HG03520 (cell line): Measurements from ENCODE around the gene SPOUT1.
A peak's percentile ranks its signal among the peaks of the same experiment; 100 is the strongest.

Source experiments
- ATAC-seq: cut with Tn5 transposase; IDR thresholded peaks from one replicate; pipeline ENCODE4 v1.9.1; 2021; ENCODE audit warnings: mild to moderate bottlenecking, moderate library complexity; ENCODE audit not compliant: unreplicated experiment

The SPOUT1 gene

GRCh38 chr9:128773049-128773448, 56.5 kb downstream of the SPOUT1 start:
- no peak for ATAC-seq

DNA sequence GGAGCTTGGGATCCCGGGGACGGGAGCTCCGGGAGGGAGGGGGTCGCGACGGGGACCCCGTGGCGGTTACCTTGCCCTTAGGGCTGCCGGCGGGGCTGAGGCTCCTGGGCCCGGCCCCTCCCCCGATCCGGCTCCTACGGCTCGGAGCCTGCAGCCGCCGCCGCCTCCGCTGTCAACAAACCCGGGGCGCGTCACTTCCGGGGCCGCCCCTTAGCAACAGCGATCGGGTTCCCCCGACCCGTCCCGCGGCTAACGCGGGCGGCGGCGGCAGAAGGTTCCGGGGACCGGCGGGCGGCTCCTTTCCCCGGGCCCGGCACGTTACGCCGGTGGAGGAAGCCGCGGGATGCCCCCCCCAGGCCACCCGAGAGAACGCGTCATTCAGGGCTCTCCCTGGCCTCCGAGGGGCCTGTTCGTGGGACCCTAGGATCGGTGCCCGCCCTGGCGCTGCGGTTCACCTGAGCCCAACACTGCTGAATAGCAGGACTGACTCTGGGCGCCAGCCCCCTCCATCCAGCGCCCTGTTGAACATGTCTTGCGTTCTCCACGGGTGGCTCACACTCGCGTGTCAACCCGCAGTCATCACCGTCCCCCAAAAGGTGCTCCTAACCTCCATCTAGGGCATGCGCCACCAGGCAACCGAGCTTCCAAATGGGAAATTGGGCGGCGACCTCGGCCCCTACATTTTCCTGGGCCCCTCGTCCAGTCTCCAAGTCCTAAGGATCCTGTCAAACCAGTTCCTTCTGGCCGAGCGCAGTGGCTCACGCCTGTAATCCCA, 57.7 kb downstream of the SPOUT1 start, which contains the start of gene ZER1:
Gene ZER1 (minus strand): TSS at position 183 of the 775 bp plus-strand sequence. CDS start 16,362 bp downstream, outside the sequence.
- peak; percentile 81 for ATAC-seq

- ATAC-seq = peak; percentile 16
These were observed 58.4 kb downstream of the SPOUT1 start for GRCh38 chr9:128771094-128771721.

GRCh38 chr9:128770286-128771030, 59.1 kb downstream of the SPOUT1 start:
- no peak for ATAC-seq
